Endothelial cell of umbilical vein (primary cell): ENCODE data around the gene PRSS33. TPM values are rescaled to one million over a fixed set of nuclear protein-coding genes. Genes with fewer than 3 reads are reported as not detected.

ENCODE experiments used
- BruUV-seq: library from RNA; stranded (reverse); fragments of 400-500 nt; replicated peaks from 2 replicates; lab custom pipeline; 2021; lab: Mats Ljungman, UMichigan
- CTCF ChIA-PET: fragments of 300-600, 350-600 bp; sonication (Branson Sonifier 250); formaldehyde crosslinking; loops from one replicate; lab custom pipeline; 2021; ENCODE audit warnings: antibody characterized with exemption, inconsistent platforms; lab: Charles Lee
- POLR2A ChIA-PET: fragments of 300-600, 350-600 bp; sonication (Branson Sonifier 250); formaldehyde crosslinking; loops from one replicate; lab custom pipeline; 2021; ENCODE audit warnings: antibody characterized with exemption, inconsistent platforms; lab: Charles Lee
- DNase-seq: peaks from one replicate; pipeline ENCODE4 v3.0.0-alpha.2; 2011; ENCODE audit warnings: low read depth, low spot score
- FAIRE-seq: peaks from 2 replicates; lab custom pipeline; 2011; peaks lifted over from hg19 to GRCh38; lab: Jason Lieb, UNC
- H2AFZ ChIP-seq: 2 replicates; pipeline ENCODE4 v1.6.0; 2012; ENCODE audit warnings: low read depth, low read length, control low read depth, inconsistent platforms
- H3K27ac ChIP-seq: 2 replicates; pipeline ENCODE4 v1.5.1; 2011; ENCODE audit warnings: low read depth, mild to moderate bottlenecking, control low read depth, low read length, moderate library complexity; ENCODE audit not compliant: insufficient read depth
- H3K27me3 ChIP-seq, 2 experiments: 2 replicates each; pipeline versions ENCODE4 v1.6.0 to v1.6.1; 2011; ENCODE audit warnings: low read length in 2 of 2, mixed read lengths in 1 of 2; ENCODE audit not compliant: control insufficient read depth in 2 of 2, insufficient read depth in 2 of 2
- H3K36me3 ChIP-seq, 2 experiments: 2 replicates in 1 of 2; 3 replicates in 1 of 2; pipeline ENCODE4 v1.5.1; 2011; ENCODE audit warnings: low read length in 2 of 2, mild to moderate bottlenecking in 1 of 2, moderate library complexity in 1 of 2; ENCODE audit not compliant: control insufficient read depth in 2 of 2, insufficient read depth in 2 of 2; ENCODE audit errors: extremely low read depth in 1 of 2
- H3K4me1 ChIP-seq: 3 replicates; pipeline ENCODE4 v1.5.1; 2011; ENCODE audit warnings: mild to moderate bottlenecking, low read length; ENCODE audit not compliant: control insufficient read depth, insufficient read depth; ENCODE audit errors: extremely low read depth
- H3K4me2 ChIP-seq: 2 replicates; pipeline ENCODE4 v1.6.1; 2011; ENCODE audit warnings: low read length, control low read depth, mixed read lengths; ENCODE audit not compliant: insufficient read depth
- H3K4me3 ChIP-seq, 3 experiments: fragments of 200-600 bp in 1 of 3; sonication (generic), shearing (Covaris generic) in 1 of 3; replicated peaks in 1 of 3; 2 replicates each; pipeline ENCODE4 v1.5.1; 2011 to 2016; ENCODE audit warnings: control low read depth in 3 of 3, low read length in 3 of 3, mild to moderate bottlenecking in 2 of 3, inconsistent platforms in 1 of 3, low read depth in 1 of 3, moderate library complexity in 1 of 3; ENCODE audit not compliant: insufficient read depth in 1 of 3
- H3K79me2 ChIP-seq: 2 replicates; pipeline ENCODE4 v1.6.0; 2012; ENCODE audit warnings: low read length, inconsistent platforms; ENCODE audit not compliant: control insufficient read depth, insufficient read depth
- H3K9ac ChIP-seq: replicated peaks from 2 replicates; pipeline ENCODE3; 2011; ENCODE audit warnings: low read length, control low read depth; ENCODE audit not compliant: insufficient read depth; ENCODE audit errors: extremely low read depth
- H3K9me1 ChIP-seq: replicated peaks from 3 replicates; pipeline ENCODE4 v1.6.0; 2011; ENCODE audit warnings: mild to moderate bottlenecking, low read length; ENCODE audit not compliant: control insufficient read depth, insufficient read depth; ENCODE audit errors: extremely low read depth
- H3K9me3 ChIP-seq: replicated peaks from 2 replicates; pipeline ENCODE4 v1.5.1; 2012; ENCODE audit warnings: low read length, inconsistent platforms; ENCODE audit not compliant: control insufficient read depth, insufficient read depth
- H4K20me1 ChIP-seq: replicated peaks from 2 replicates; pipeline ENCODE3; 2011; ENCODE audit warnings: mild to moderate bottlenecking, low read length; ENCODE audit not compliant: control insufficient read depth, insufficient read depth; ENCODE audit errors: extremely low read depth
- EZH2 ChIP-seq: IDR thresholded peaks from 2 replicates; pipeline ENCODE4 v1.6.1; 2012; ENCODE audit warnings: borderline replicate concordance, low read depth, mild to moderate bottlenecking, moderate library complexity, low read length, inconsistent platforms; ENCODE audit not compliant: severe bottlenecking
- FOS ChIP-seq: IDR thresholded peaks from 2 replicates; pipeline ENCODE4 v1.6.1; 2011; ENCODE audit warnings: mild to moderate bottlenecking, low read length, moderate library complexity, borderline replicate concordance; ENCODE audit not compliant: insufficient read depth
- GATA2 ChIP-seq: IDR thresholded peaks from 2 replicates; pipeline ENCODE4 v1.7.0; 2011; ENCODE audit warnings: low read depth, mild to moderate bottlenecking, moderate library complexity, mixed read lengths, low read length; ENCODE audit not compliant: insufficient read length, insufficient read depth
- JUN ChIP-seq: IDR thresholded peaks from 2 replicates; pipeline ENCODE4 v1.6.1; 2011; ENCODE audit warnings: borderline replicate concordance, low read depth; ENCODE audit not compliant: insufficient read length, insufficient read depth
- MAX ChIP-seq: IDR thresholded peaks from 2 replicates; pipeline ENCODE4 v1.6.1; 2011; ENCODE audit not compliant: insufficient read depth, insufficient read length
- MYC ChIP-seq: IDR thresholded peaks from one replicate; pipeline ENCODE4 v1.6.1; 2011; ENCODE audit warnings: mild to moderate bottlenecking, low read depth, low read length
- POLR2A ChIP-seq: IDR thresholded peaks from 2 replicates; pipeline ENCODE4 v1.6.1; 2012; ENCODE audit warnings: low read depth, mild to moderate bottlenecking, control low read depth, low read length
- POLR2AphosphoS5 ChIP-seq: IDR thresholded peaks from 2 replicates; pipeline ENCODE4 v1.6.1; 2012; ENCODE audit warnings: low read depth, mild to moderate bottlenecking, control low read depth, low read length, moderate library complexity; ENCODE audit not compliant: insufficient read depth
- dilution Hi-C: fragments of 300-500 bp; cut with MboI; formaldehyde crosslinking; loops from one replicate; pipeline ENCODE4 v1.15.0; 2019; ENCODE audit warnings: low sequenced_read_pairs; ENCODE audit not compliant: extremely low pct_ligation_motif_present
- intact Hi-C: fragments of 100-400 bp; cut with micrococcal nuclease; formaldehyde crosslinking; loops from one replicate; pipeline ENCODE4 v1.10.0; 2022
- polyA plus RNA-seq, 4 experiments: library from polyadenylated mRNA; depleted of rRNA in 3 of 4; stranded (reverse) in 3 of 4; unstranded in 1 of 4; fragments of >200 nt; gene quantifications; 2 replicates each; pipeline versions ENCODE4 v1.2.1 to v1.2.3, GENCODE V29; 2011 to 2012; ENCODE audit warnings: missing spikeins in 1 of 4
- total RNA-seq: library from RNA; stranded (reverse); gene quantifications from 2 replicates; pipeline ENCODE4 v1.2.3, GENCODE V29; 2021
- TF ChIP-seq, protein P1 (sequence below), 2 donors: IDR thresholded peaks; 1 replicate in 1 of 2; 2 replicates in 1 of 2; pipeline ENCODE4 v1.5.1; 2011; ENCODE audit warnings: low read length in 2 of 2, mild to moderate bottlenecking in 2 of 2, moderate library complexity in 2 of 2, control low read depth in 1 of 2, inconsistent platforms in 1 of 2, low read depth in 1 of 2; ENCODE audit not compliant: insufficient read depth in 1 of 2; ENCODE audit errors: extremely low read depth in 1 of 2

PRSS33 gene
- total and polyA plus RNA-seq, 2 donors (not counting 3 experiments of a cell fraction or from before 2014, with no cell fraction given), result not detected

DNA sequence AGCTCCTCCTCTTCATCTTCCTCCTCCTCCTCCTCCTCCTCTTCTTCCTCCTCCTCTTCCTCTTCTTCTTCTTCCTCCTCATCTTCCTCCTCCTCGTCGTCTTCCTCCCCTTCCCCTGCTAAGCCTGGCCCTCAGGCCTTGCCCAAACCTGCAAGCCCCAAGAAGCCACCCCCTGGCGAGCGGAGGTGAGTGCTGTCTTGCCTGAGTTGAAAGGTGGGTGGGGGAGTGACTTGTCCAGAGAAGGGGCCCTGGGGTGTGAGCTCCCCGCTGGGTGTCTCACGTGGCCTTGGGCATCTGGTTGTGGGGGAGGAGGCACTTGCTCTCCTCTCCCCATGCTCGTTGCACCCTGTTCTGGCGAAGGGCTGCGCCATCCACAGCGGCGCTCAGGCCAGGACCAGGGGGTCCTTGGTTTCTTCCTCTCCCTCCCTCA lies 18.2 kb downstream of the PRSS33 start:
- H2AFZ ChIP-seq, result no peak overlapping the region
- no peak for TF ChIP-seq MAX
- TF ChIP-seq, protein P1, sequence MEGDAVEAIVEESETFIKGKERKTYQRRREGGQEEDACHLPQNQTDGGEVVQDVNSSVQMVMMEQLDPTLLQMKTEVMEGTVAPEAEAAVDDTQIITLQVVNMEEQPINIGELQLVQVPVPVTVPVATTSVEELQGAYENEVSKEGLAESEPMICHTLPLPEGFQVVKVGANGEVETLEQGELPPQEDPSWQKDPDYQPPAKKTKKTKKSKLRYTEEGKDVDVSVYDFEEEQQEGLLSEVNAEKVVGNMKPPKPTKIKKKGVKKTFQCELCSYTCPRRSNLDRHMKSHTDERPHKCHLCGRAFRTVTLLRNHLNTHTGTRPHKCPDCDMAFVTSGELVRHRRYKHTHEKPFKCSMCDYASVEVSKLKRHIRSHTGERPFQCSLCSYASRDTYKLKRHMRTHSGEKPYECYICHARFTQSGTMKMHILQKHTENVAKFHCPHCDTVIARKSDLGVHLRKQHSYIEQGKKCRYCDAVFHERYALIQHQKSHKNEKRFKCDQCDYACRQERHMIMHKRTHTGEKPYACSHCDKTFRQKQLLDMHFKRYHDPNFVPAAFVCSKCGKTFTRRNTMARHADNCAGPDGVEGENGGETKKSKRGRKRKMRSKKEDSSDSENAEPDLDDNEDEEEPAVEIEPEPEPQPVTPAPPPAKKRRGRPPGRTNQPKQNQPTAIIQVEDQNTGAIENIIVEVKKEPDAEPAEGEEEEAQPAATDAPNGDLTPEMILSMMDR (IDR thresholded peaks at IDR 0.05; ENCODE audit: extremely low read depth in 1 of 2, insufficient read depth in 1 of 2, low read depth in 1 of 2, low read length in 2 of 2), result no peak
- no peak for TF ChIP-seq JUN
- no peak for TF ChIP-seq POLR2A
- no peak for TF ChIP-seq FOS
- TF ChIP-seq GATA2, result no peak
- TF ChIP-seq MYC, result no peak
- no peak for TF ChIP-seq EZH2
- TF ChIP-seq POLR2AphosphoS5, result no peak
- no peak overlapping the region for H3K4me2 ChIP-seq
- H3K79me2 ChIP-seq, result peaks cover 43% of the 10 kb centered on the region
- dilution Hi-C loops, result no loop called here
- H3K4me1 ChIP-seq, result no peaks in the 10 kb centered on the region
- FAIRE-seq, result no peak
- POLR2A ChIA-PET, result no interaction called here
- no peak for DNase-seq
- H3K9ac ChIP-seq, result no peak overlapping the region
- peaks cover 43 to 75% of the 10 kb centered on the region in 2 experiments for H3K36me3 ChIP-seq
- H3K4me3 ChIP-seq, result no peak overlapping the region
- CTCF ChIA-PET, result no interaction called here
- no peaks in the 10 kb centered on the region for H3K27me3 ChIP-seq
- H3K9me1 ChIP-seq, result no peaks in the 10 kb centered on the region
- H3K27ac ChIP-seq, result no peak overlapping the region
- no TSS peak for BruUV-seq
- intact Hi-C loops, result no loop called here
- H3K9me3 ChIP-seq, result no peaks in the 10 kb centered on the region
- H4K20me1 ChIP-seq, result no peaks in the 10 kb centered on the region
